NAMALWA (cell line): ENCODE data around the gene PCDH19.

ENCODE experiments used
- DNase-seq: peaks from one replicate; pipeline ENCODE4 v3.0.0-alpha.2; 2015; ENCODE audit warnings: low spot score

PCDH19 gene

DNA sequence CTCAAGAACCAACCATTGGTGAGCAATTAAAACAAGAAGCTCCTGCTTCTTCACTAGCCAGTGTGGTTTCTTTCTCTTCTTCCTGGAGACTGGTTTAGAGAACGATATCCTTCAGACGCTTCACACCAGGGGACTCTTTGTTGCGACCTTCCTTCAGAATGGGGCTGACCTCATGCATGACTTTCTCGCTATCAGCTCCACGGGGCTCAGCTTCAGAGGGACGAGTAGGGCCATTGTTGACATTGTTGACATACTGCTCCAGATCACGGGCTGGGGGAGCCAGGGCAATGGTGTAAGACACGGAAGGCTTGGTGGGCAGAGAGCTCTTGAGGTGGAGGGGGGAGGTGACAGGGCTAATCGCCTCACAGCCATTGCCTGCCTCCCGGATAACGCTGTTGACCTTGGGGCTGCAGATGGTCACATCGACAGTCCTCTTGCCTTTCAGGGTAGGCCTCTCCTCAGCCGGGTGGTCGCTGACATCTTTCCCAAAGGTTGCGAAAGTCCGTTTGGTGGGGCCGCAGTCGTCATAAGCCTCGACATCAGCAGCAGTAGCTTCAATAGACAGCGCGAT, 113.8 kb downstream of the PCDH19 start:
- DNase-seq: no peak

DNA sequence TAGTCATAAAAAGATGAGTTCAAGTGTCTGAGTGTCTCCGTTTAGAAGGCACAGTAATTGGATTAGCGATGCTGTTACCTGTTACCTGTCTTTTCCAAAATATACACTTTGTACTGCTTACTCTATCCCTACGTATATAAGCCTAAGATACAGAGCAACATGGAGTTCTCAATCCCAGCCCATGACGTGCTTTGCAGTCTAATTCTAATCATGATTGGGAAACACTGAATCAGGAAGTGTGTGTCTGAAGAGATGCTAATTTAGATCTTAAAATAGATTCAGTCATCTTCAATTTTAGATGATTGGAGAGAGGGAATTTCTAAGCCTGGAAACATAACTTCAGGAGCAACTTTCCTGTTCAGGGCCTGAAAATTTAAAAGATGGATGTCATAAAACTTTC, 115.1 kb downstream of the PCDH19 start:
- no peak for DNase-seq

DNA sequence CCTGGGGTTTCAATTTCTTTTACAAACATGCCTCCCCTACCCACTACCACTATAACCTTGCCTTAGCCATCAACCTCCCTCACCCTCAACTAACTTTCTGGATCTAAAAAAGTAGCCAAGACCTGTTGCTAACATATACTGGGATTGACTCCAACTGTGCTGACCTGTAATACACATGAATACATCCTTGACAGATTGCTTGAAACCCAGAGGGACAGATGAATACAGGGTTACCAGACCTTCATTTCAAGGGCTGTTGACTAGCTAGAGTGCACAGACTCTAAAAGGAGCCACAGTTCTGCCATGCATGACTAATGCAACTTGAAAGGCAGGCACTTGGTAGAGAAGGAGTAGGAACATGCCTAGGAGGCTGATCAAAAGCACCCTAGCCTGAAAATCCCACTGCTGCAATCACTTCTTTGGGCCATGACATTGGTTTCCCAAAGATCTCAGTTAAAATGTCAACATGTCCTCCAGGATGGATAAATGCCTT, 121.0 kb downstream of the PCDH19 start:
- DNase-seq: no peak

DNA sequence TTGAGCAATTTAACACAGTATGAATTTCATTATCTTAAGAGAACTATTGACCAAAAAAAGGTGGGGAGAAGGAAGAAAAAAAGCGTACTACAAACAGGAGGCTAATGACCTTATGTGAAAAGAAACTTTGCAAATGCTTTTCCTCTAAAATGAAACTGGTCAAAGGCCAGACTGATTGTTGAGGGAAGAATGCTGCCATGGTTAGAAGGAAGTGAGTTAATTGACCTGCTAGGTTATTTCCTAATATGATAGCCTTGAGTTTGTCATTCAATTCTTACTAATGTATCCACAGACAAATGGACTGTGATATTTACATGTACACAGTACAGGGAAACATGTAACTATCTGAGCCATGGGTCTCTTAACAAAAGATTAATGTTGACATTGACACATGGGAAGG, 132.8 kb downstream of the PCDH19 start:
- no peak for DNase-seq

DNA sequence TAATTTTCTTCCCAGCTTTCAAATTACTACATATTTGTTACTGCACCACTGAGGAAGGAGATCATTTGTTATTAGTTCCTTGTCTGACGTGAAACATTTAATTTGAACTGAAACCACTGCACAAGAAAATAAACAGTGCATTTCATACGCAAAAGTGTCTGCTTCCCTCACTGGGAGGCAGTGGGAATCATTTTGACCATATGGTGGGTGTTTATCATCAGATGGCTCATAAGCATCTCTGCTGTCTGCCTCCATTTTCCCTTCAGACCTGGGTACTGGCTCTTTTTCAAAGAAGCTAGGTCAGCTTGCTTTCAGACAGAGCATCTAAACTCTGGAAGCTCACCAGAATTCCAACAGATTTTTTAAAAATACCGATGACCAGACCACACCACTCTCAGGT, 135.2 kb downstream of the PCDH19 start:
- DNase-seq: no peak

DNA sequence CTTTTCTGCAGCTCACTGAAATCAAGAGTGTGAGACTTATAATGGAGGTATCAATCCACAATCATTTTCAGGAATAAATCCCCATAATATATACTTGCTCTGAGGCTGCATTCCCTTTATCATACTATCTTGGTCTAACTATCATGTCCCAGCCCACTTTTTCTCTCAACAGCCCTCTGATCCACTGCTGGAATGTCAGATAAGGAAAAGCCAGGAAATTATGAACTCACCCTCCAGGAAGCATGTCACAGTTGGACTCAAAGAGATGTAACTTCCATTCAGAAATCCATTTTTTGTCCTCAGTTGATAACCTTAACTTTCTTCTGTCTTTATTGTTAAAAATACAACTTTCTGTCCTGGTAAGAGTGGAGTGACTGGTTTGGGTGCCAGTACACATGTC, 144.9 kb downstream of the PCDH19 start:
- no peak for DNase-seq

DNA sequence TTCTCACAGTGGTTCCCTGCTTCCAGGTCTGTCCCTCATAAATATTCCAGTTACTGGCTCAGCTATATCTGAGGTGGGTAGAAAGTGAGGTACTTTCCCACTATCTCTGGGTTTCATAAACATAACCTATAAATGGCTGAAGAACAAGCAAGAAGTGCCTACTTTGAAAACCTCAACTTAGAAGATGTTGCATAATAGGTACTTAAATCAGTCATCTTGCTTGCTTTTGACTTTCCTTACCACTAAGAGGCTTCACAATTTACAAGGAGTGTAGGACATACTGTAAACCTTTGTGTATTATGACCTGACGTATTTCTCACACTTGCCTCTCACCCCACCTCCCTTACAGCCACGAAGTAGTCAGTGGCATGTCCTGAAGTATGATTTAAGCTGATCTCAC, 145.9 kb downstream of the PCDH19 start:
- no peak for DNase-seq

DNA sequence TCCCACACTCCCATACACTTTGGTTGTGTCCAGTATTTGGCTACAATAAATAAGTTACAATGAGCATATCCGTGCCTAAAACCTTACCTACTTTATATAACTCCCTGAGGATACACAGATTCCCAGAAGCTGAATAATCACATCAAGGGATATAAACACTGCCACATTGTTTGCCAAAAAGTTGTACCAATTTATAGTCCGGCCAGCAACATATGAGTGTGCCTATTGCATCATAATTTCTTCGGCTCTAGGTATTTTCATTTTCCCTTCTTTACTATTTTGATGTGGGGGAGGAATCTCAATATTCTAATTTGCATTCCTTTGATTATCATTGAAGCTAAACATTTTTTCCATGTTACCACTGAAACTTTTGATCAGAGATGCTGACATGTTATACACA, 146.4 kb downstream of the PCDH19 start:
- no peak for DNase-seq

DNA sequence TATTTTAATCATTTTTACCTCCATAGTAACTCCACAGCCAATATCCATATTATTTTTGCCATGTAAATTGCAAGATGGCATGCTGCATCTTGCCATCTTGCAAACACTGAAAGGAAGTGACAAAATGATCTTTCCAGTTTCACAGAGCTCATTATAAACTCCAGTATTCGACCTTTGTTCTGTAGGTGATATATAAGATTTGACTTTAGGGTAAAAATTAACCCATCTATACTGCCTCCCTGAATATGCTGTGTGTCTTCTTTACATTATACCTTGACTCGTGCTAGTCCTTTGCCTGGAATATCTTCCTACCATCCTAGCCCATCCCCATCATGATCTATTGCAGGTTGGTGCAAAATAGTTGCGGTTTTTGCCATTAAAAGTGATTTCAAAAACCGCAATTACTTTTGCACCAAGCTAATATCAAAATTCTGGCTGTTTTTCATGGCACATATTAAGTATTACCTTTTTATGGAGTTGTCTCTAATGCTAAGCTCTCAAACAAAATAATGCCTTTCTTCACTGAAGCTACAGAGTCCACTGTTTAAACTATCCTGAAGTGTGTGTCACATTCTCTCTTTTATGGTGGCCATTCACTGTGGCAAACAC, 161.1 kb downstream of the PCDH19 start:
- no peak for DNase-seq

DNA sequence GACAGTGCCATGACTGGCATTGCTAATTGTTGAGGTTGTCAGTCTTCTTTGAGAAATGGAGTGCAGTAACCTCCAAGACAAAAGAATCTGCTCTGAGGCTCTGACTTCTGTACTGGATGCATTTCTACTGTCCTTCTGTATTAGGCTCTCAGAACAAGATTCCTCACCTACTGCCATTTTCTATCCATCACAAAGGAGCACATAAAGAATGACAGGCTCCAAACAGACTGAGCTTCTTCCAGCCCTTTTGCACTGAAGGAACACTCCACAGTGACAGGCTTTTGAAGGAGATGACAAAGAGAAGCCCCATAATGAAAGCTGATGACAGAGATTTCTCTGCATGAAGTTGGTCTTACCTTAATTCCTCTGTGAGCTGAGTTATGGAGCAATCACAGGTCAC, 162.2 kb downstream of the PCDH19 start:
- no peak for DNase-seq

DNA sequence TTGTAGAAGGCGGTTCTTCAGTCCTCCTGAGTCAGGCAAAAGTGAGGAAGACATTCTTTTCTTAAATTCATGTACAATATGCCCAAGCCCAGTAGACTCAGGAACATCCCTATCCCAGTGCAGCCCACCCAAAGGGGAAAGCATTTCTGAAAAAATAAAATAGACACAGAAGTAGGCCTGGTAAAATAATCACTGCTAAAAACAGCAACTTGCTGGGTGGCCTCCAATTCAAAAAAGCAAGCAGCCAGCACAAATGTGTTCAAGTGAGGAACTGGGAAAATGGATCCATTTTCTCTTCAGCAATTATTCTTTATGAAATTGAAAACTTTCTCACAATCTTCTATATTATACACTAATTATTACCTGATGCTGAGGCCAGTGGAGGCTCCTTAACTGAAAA, 165.4 kb downstream of the PCDH19 start:
- no peak for DNase-seq
